ENCODE results near the gene ZNF182.
"Not testable (repeated sequence)": the region's sequence is repeated elsewhere in the genome, so short reads cannot be mapped to it uniquely, and the experiment has no call there.

ZNF182 gene

GRCh38 chrX:48021026-48021900 is 17.5 kb upstream of the ZNF182 start:
- H3K4me2 ChIP-seq (ENCODE audit: low read length) = peak overlapping the region; percentile 66
- H4K91ac ChIP-seq (ENCODE audit: low read depth, low read length) = peak overlapping the region; percentile 96
- peaks cover 2% of the 10 kb centered on the region for H3K79me2 ChIP-seq (ENCODE audit: control insufficient read depth, insufficient read depth, low read length, poor library complexity)
- WGBS (ENCODE audit: extremely low coverage, insufficient coverage, insufficient read length) = no CpG with 5 or more reads among the region's 30 CpGs
- H3K18ac ChIP-seq (ENCODE audit: low read length) = peak overlapping the region; percentile 80
- peak overlapping the region; percentile 91 for H4K12ac ChIP-seq (ENCODE audit: low read depth, low read length)
- DNase-seq = peak; percentile 27 to 73
- peak overlapping the region; percentile 75 for H3K4me3 ChIP-seq (ENCODE audit: low read depth, low read length)
- H3K9ac ChIP-seq (ENCODE audit: low read length) = peak overlapping the region; percentile 97
- H3K79me1 ChIP-seq (ENCODE audit: low read length) = peaks cover 6% of the 10 kb centered on the region
- peak overlapping the region; percentile 30 for H2BK12ac ChIP-seq (ENCODE audit: low read length)
- H2BK5ac ChIP-seq (ENCODE audit: low read depth, low read length, poor library complexity) = peak overlapping the region; percentile 99
- H2AK5ac ChIP-seq (ENCODE audit: low read length) = no peak overlapping the region
- H3K4me1 ChIP-seq (ENCODE audit: control insufficient read depth in 1 of 2, insufficient read depth in 2 of 2, low read length in 2 of 2) = no peaks in the 10 kb centered on the region
- H2AFZ ChIP-seq (ENCODE audit: insufficient read depth, low read length, poor library complexity) = peak overlapping the region; percentile 90
- no peak overlapping the region for H3K4ac ChIP-seq (ENCODE audit: low read depth, low read length)
- H3K27me3 ChIP-seq (ENCODE audit: insufficient read depth, low read length) = no peaks in the 10 kb centered on the region
- peak overlapping the region; percentile 80 for H4K8ac ChIP-seq (ENCODE audit: low read depth, low read length)
- no peak overlapping the region for H3K23ac ChIP-seq (ENCODE audit: low read length)
- H3K9me3 ChIP-seq (ENCODE audit: insufficient read depth, low read depth, low read length) = no peaks in the 10 kb centered on the region
- H3K27ac ChIP-seq (ENCODE audit: low read depth, low read length) = peak overlapping the region; percentile 81
- peak overlapping the region; percentile 87 for H3K14ac ChIP-seq (ENCODE audit: low read length)
- H2BK120ac ChIP-seq (ENCODE audit: insufficient read depth, low read length, poor library complexity) = peak overlapping the region; percentile 75
- no peaks in the 10 kb centered on the region for H3K36me3 ChIP-seq (ENCODE audit: control insufficient read depth in 1 of 2, insufficient read depth in 2 of 2, low read length in 2 of 2)

- H2BK5ac ChIP-seq (ENCODE audit: low read depth, low read length, poor library complexity); H3K18ac ChIP-seq (ENCODE audit: low read length); H3K9ac ChIP-seq (ENCODE audit: low read length); H3K27ac ChIP-seq (ENCODE audit: low read depth, low read length); H3K79me1 ChIP-seq (ENCODE audit: low read length); H4K91ac ChIP-seq (ENCODE audit: low read depth, low read length); H3K27me3 ChIP-seq (ENCODE audit: insufficient read depth, low read length); H4K8ac ChIP-seq (ENCODE audit: low read depth, low read length); H4K12ac ChIP-seq (ENCODE audit: low read depth, low read length); H3K79me2 ChIP-seq (ENCODE audit: control insufficient read depth, insufficient read depth, low read length, poor library complexity); H3K14ac ChIP-seq (ENCODE audit: low read length); H3K4me2 ChIP-seq (ENCODE audit: low read length); H3K4me3 ChIP-seq (ENCODE audit: low read depth, low read length); H2AFZ ChIP-seq (ENCODE audit: insufficient read depth, low read length, poor library complexity); H2BK12ac ChIP-seq (ENCODE audit: low read length); H2AK5ac ChIP-seq (ENCODE audit: low read length); H3K23ac ChIP-seq (ENCODE audit: low read length); H3K9me3 ChIP-seq (ENCODE audit: insufficient read depth, low read depth, low read length); H3K4ac ChIP-seq (ENCODE audit: low read depth, low read length); H3K36me3 ChIP-seq (ENCODE audit: control insufficient read depth in 1 of 2, insufficient read depth in 2 of 2, low read length in 2 of 2); H3K4me1 ChIP-seq (ENCODE audit: control insufficient read depth in 1 of 2, insufficient read depth in 2 of 2, low read length in 2 of 2); H2BK120ac ChIP-seq (ENCODE audit: insufficient read depth, low read length, poor library complexity): not testable (repeated sequence)
- WGBS (ENCODE audit: extremely low coverage, insufficient coverage, insufficient read length) = no CpG with 5 or more reads among the region's 11 CpGs
- peak in 1 of 2 donors; percentile 39 for DNase-seq
Measured at GRCh38 chrX:48020472-48020871, 16.7 kb upstream of the ZNF182 start.

- H3K18ac ChIP-seq (ENCODE audit: low read length); H2BK12ac ChIP-seq (ENCODE audit: low read length); H3K9me3 ChIP-seq (ENCODE audit: insufficient read depth, low read depth, low read length); H3K27ac ChIP-seq (ENCODE audit: low read depth, low read length); H3K23ac ChIP-seq (ENCODE audit: low read length); H2AK5ac ChIP-seq (ENCODE audit: low read length); H3K4ac ChIP-seq (ENCODE audit: low read depth, low read length); H4K12ac ChIP-seq (ENCODE audit: low read depth, low read length); H3K36me3 ChIP-seq (ENCODE audit: control insufficient read depth in 1 of 2, insufficient read depth in 2 of 2, low read length in 2 of 2); H3K27me3 ChIP-seq (ENCODE audit: insufficient read depth, low read length); H3K4me1 ChIP-seq (ENCODE audit: control insufficient read depth in 1 of 2, insufficient read depth in 2 of 2, low read length in 2 of 2); H4K8ac ChIP-seq (ENCODE audit: low read depth, low read length); H2BK120ac ChIP-seq (ENCODE audit: insufficient read depth, low read length, poor library complexity); H3K4me3 ChIP-seq (ENCODE audit: low read depth, low read length); DNase-seq; H4K91ac ChIP-seq (ENCODE audit: low read depth, low read length); H3K4me2 ChIP-seq (ENCODE audit: low read length); H3K79me2 ChIP-seq (ENCODE audit: control insufficient read depth, insufficient read depth, low read length, poor library complexity); H2BK5ac ChIP-seq (ENCODE audit: low read depth, low read length, poor library complexity); H3K9ac ChIP-seq (ENCODE audit: low read length); H3K79me1 ChIP-seq (ENCODE audit: low read length); H2AFZ ChIP-seq (ENCODE audit: insufficient read depth, low read length, poor library complexity); H3K14ac ChIP-seq (ENCODE audit: low read length): not testable (repeated sequence)
- no CpG with 5 or more reads among the region's 1 CpG for WGBS (ENCODE audit: extremely low coverage, insufficient coverage, insufficient read length)
Measured at GRCh38 chrX:48019892-48020291, 16.1 kb upstream of the ZNF182 start.

- not testable (repeated sequence) for H3K4me1 ChIP-seq (ENCODE audit: control insufficient read depth in 1 of 2, insufficient read depth in 2 of 2, low read length in 2 of 2); DNase-seq; H3K14ac ChIP-seq (ENCODE audit: low read length); H3K27ac ChIP-seq (ENCODE audit: low read depth, low read length); H3K4me3 ChIP-seq (ENCODE audit: low read depth, low read length); H3K9ac ChIP-seq (ENCODE audit: low read length); H2BK120ac ChIP-seq (ENCODE audit: insufficient read depth, low read length, poor library complexity); H2BK12ac ChIP-seq (ENCODE audit: low read length); H4K12ac ChIP-seq (ENCODE audit: low read depth, low read length); H3K9me3 ChIP-seq (ENCODE audit: insufficient read depth, low read depth, low read length); H2AFZ ChIP-seq (ENCODE audit: insufficient read depth, low read length, poor library complexity); H2AK5ac ChIP-seq (ENCODE audit: low read length); H3K79me2 ChIP-seq (ENCODE audit: control insufficient read depth, insufficient read depth, low read length, poor library complexity); H3K18ac ChIP-seq (ENCODE audit: low read length); H4K91ac ChIP-seq (ENCODE audit: low read depth, low read length); H3K23ac ChIP-seq (ENCODE audit: low read length); H3K79me1 ChIP-seq (ENCODE audit: low read length); H2BK5ac ChIP-seq (ENCODE audit: low read depth, low read length, poor library complexity); H3K27me3 ChIP-seq (ENCODE audit: insufficient read depth, low read length); H4K8ac ChIP-seq (ENCODE audit: low read depth, low read length); H3K36me3 ChIP-seq (ENCODE audit: control insufficient read depth in 1 of 2, insufficient read depth in 2 of 2, low read length in 2 of 2); H3K4ac ChIP-seq (ENCODE audit: low read depth, low read length); H3K4me2 ChIP-seq (ENCODE audit: low read length)
- WGBS (ENCODE audit: extremely low coverage, insufficient coverage, insufficient read length) = no CpG with 5 or more reads among the region's 46 CpGs
Measured at GRCh38 chrX:48016583-48017310, 13.0 kb upstream of the ZNF182 start.

Data from trophoblast cell (in vitro differentiated cells and primary cell).